ELF-1 (cell line): ENCODE data around the gene ATP8A1.

Experiments used
- DNase-seq: peaks from one replicate; pipeline ENCODE4 v3.0.0-alpha.2; 2016; ENCODE audit warnings: low read depth, low spot score

Gene ATP8A1

DNA sequence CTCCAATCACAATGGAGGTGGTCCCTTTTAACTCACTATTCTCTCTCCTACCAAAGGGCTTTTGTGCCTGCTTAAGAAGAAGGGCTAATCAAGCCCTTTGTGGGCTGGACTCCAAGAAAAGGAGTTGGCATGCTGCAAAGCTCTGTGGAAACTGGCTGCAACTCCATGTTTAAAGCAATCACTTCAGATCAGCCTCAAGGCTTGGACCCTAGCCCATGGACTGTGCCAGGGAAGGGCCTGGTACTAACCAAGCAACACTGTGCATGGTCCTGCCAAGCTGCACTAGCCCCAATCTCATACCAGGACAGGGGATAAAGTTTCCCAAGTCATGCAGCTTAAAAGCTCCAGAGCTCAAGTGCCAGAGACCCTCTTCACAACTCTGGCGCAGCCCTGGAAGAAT, 86.7 kb downstream of the ATP8A1 start:
- DNase-seq = no peak

DNA sequence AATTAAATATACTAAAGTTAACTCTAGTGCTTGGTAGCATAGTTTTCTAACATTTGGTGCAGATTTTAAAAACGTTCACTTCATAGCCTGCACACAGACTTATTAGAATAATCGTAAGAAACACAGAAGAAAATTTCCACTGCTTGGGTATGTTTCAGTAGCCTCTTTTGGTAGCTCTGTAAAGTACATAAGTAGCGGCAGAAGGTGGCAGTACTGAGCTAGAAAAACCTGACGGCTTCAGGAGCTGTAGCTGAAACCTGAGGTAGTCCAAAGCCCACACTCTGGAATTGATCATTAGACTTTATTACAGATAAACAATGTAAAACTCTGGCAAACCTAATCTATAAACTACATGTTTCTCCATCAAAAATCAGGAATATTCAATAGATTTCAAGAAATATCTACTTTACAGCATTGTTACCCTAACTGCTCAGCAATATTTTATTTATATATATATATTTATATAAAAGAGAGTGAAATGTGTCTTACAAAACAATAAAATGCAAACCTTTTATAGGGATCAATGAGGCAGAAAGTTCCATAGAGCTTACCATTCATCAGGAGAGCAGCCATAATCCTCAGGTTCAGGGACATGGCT, 88.2 kb downstream of the ATP8A1 start:
- peak; percentile 51 for DNase-seq

DNA sequence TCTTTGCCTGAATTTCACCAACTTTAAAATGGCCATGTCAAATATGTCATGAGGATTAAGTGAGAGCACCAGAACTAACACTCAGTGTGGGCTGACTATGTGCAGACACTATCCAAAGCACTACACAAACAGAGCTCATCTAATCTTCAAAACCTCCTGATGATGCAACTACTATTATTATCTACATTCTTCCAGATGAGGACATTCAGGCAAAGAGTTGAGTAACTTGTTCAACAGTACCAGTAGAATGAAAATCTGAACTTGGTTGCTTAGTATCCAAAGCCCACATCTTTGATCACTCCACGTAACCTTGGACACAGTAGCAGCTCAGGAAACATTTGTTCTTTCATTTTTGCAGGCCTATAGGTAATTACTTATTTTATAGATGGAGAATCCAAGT, 90.1 kb downstream of the ATP8A1 start:
- DNase-seq = no peak

DNA sequence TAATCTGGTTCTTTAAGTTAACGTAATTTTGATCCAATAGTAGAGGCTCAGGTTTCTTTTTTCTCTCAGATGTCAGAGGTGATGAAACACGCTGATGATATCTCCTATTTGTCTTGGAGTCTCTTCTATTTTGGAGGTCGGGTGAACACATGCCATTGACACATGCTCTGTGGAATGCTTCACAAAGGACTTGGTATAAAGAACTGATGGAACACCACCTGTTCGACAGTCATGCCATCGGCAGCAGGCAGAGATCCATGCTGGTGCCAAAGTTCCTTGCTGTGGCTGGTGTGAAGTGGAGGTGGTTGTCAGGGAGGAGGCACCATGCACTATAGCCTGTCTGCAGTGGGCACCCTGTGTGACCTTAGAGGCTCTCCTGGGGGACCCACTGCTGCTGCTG, 94.9 kb downstream of the ATP8A1 start:
- DNase-seq = no peak

DNA sequence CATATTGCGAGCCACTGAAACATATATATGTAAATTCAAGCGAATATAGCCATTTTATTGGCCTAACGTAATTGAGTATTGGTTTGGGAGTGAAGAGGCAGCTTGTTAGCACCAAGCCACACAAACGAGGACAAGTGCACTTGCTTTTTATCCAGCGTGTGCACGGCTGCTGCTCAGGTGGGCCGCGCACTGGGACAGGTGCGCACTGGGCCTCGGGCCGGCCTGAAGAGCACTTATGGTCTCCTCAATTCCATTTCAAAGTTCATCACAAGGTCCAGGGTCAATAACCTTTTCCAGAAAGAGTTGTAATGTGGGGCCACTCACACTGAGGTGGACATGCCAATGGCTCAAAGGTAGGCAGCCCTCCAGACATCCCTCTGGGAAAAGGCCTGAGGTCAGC, 95.9 kb downstream of the ATP8A1 start:
- DNase-seq = no peak

GRCh38 chr4:42560467-42560861, 96.4 kb downstream of the ATP8A1 start:
- no peak for DNase-seq

DNA sequence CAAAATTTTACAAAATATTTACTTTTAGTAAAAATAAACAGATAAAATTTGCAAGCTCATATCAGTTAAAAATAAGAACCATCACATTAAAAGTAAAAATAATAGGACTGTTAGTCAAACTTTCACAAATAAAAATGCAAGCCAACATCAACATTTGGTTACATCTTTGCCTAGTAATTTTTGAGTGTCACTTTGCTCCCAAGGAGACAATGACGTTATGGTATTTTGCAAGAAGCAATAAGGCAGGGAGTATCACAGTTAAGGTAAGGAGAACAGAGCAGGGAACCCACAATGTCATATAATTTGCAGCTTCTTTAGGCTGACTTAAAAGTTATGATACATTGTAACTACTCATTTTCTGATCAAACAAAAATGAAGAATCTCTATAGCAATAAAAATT, 98.7 kb downstream of the ATP8A1 start:
- DNase-seq = no peak

- DNase-seq = no peak
Measured at GRCh38 chr4:42555828-42556227, 101.1 kb downstream of the ATP8A1 start.

- no peak for DNase-seq
Measured at GRCh38 chr4:42554072-42554471, 102.8 kb downstream of the ATP8A1 start.

GRCh38 chr4:42549896-42550295, 107.0 kb downstream of the ATP8A1 start:
- no peak for DNase-seq

DNA sequence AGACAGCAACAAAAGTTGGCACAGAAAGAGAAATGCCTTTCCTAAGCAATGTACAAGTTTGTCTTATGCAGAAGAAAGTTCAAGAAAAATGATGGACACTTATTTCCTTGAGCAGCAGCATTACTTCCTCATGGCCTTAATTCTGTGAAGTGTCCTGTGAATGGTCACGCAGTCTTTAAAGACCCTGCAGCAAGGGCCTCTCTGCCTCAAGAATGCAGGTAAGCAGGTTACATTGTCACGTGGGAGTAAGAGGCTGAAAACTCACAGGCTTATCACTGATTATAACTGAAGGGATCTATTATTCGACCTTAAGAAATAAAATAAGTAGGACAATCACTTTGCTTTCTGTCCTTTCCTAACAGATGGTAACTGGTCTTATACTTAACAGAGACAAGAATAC, 109.1 kb downstream of the ATP8A1 start:
- peak; percentile 25 for DNase-seq

DNA sequence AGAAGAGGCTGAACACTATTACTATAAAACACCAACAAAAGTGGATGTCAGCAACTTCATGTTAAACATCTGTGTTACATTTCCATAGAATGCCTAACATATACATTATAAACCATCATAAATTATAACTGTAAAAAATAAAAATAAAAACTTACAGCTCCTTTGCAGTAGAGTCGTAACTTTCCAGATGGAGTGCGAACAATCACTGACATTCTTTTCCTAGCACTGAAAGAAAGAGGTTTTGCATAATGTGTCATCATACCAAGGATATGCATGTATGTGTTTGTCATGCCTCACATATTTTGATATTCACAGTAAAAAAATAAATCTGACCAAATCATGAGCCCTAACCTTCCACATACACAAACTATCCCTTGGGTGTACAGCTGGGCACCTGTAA, 113.1 kb downstream of the ATP8A1 start:
- no peak for DNase-seq

DNA sequence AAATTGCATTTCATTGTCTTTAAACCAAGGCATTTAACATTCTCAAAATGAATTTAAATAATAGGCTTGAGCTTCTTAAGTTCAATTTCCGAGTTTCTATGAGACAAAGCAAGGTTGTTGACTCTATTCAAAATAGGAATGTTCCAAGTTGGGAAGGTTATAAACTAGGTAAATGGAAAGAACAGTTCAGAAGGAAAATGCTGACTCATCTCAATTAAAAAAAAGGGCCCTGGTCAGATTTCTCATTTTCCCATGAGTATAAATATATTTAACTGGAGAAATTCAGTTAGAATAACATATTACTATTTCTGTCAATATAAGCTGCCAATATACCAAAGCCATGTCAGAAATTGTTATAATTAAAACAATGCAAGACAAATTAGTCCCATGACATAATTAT, 113.8 kb downstream of the ATP8A1 start:
- no peak for DNase-seq

DNA sequence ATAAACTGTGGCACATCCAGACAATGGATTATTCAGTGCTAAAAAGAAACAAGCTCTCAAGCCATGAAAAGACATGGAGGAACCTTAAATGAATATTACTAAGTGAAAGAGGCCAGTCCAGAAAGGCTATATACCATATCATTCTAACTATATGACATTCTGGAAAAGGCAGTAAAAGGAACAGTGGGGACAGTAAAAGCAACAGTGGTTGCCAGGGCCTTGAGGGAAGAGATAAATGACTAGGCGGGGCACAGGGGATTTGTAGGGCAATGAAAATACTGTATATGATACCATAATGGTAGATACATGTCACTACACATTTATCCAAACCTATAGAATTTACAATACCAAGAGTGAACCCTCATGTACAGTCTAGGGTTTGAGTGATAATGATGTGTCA, 115.3 kb downstream of the ATP8A1 start:
- no peak for DNase-seq

DNA sequence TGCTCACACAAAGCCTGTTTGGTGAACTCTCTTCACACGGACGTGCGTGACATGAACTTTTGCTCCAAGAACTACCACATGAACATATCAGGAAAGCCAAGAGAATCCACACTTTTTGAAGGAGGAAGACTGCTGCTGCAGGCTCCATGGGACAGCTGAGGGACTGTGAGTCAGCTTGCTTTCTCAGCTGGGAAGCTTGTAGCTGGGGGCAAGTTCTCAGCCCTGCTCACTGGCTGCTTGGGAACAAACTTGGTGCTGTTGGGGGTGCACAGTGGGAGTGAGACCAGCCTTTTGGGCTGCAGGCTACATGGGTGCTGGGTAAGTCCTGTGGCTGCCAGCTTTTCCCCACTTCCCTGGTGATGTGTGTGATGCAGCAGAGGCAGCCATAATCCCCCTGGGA, 123.9 kb downstream of the ATP8A1 start:
- DNase-seq = no peak

- no peak for DNase-seq
Measured at GRCh38 chr4:42531341-42532030, 125.4 kb downstream of the ATP8A1 start.

DNA sequence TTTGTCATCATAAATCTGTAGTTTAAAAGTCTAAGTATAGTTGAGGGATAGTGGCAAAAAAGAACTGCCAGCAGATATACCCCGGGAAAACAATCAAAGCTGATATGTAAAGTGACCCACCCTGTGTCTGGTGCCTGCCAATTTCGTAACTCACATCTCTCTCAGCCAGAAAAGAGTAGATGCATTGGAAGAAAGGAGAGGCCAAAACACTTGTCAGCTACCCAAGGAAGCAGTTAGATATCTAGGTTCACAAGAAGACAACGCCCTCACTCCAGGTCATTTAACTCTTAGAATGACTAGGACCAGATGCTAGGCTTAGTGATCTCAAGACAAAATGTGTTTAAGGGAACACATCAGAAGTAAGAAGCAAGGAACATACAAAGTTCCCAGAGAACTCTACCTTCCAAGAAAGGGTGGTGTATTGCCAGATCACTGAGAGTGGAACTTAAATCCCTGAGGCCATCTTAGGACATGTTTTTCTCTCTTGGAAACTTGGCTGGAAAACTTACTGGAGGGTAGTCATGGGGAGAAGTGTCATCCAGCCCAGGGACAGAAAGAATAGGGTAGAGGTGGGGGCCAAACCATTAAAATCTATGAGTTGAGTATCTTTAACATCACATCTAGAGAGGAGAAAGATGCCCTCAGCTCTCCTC, 133.7 kb downstream of the ATP8A1 start:
- no peak for DNase-seq

- no peak for DNase-seq
Measured at GRCh38 chr4:42519803-42520417, 137.0 kb downstream of the ATP8A1 start.

DNA sequence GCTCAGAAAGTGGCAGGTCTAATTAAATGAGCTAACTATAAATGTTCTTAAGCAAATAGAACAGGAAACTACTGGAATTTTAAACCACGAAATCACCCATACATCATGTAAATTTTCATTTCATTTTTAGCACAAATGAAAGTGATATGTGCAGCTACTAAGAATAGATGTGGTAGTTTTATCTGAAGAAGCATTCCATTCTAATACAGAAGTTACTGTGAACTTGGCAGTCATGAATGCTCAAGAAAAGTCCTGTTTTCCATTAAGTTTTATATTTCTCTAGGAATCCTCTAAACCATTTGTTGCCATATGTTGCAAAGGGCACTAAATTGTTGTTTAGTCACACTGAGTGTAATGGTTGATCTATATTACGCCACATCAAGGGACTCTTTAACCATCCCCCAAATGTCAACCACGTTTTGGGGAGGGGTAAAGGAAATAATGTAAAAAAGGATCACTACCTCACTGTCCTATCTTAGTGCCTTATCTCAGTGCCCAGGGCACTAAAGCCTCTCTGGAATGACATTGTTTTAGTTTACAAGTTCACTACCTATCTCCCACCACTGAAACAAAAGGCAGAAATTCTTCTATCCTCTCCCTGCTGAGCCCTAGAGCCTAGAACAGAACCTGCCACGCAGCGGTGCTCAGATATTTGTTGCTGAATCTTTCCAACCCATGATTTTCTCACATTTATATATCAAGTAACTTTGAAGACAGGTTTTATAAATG, 141.6 kb downstream of the ATP8A1 start:
- DNase-seq = peak; percentile 18

GRCh38 chr4:42513748-42514492, 143.0 kb downstream of the ATP8A1 start:
- DNase-seq = no peak

- no peak for DNase-seq
Measured at GRCh38 chr4:42512226-42512625, 144.7 kb downstream of the ATP8A1 start.
